ENCODE results near the gene CRAMP1.

Gene CRAMP1

DNA sequence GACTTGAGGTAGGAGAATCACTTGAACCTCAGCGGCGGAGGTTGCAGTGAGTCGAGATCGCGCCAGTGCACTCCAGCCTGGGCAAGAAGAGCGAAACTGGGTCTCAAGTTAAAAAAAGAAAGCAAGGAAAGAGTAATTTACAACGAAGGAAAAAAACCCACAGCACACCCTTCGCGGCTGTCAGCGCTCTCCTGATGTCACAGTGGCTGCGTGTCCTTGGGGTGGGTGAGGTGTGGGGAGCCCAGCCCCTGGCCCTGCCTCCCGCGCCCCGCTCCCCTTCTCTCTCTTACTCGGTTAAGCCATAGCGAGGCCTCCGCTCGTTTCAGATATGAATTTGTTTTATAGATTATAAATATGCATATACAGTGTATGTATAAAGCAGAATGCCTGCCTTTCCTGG lies 65.2 kb downstream of the CRAMP1 start:
- peaks cover 15 to 40% of the 10 kb centered on the region in 2 donors for H3K4me1 Mint-ChIP-seq
- H3K36me3 Mint-ChIP-seq = peaks cover 36 to 50% of the 10 kb centered on the region in 2 donors
- no peak for DNase-seq
- ATAC-seq (replicated peaks) = no peak
- H3K9me3 Mint-ChIP-seq = no peaks in the 10 kb centered on the region
- H3K27me3 Mint-ChIP-seq = no peaks in the 10 kb centered on the region
- peak overlapping the region; percentile 74 for H3K27ac Mint-ChIP-seq
- peak overlapping the region; percentile 48 to 69 for H3K4me3 Mint-ChIP-seq

GRCh38 chr16:1677942-1678499 lies 65.9 kb downstream of the CRAMP1 start, which contains the start of gene JPT2:
Gene JPT2, plus strand, starts transcription at chr16:1678279. Its CDS starts 34 bp downstream, at chr16:1678313.
- no peaks in the 10 kb centered on the region for H3K27me3 Mint-ChIP-seq
- ATAC-seq (replicated peaks) = peak; percentile 97 to 98
- H3K9me3 Mint-ChIP-seq = no peaks in the 10 kb centered on the region
- H3K4me3 Mint-ChIP-seq = peak within 1 kb of the TSS; percentile 91 to 97
- H3K4me1 Mint-ChIP-seq = peaks cover 15 to 40% of the 10 kb centered on the region in 2 donors
- DNase-seq = peak; percentile 95
- peaks cover 32 to 44% of the 10 kb centered on the region in 2 donors for H3K36me3 Mint-ChIP-seq
- H3K27ac Mint-ChIP-seq = peak within 1 kb of the TSS; percentile 92

DNA sequence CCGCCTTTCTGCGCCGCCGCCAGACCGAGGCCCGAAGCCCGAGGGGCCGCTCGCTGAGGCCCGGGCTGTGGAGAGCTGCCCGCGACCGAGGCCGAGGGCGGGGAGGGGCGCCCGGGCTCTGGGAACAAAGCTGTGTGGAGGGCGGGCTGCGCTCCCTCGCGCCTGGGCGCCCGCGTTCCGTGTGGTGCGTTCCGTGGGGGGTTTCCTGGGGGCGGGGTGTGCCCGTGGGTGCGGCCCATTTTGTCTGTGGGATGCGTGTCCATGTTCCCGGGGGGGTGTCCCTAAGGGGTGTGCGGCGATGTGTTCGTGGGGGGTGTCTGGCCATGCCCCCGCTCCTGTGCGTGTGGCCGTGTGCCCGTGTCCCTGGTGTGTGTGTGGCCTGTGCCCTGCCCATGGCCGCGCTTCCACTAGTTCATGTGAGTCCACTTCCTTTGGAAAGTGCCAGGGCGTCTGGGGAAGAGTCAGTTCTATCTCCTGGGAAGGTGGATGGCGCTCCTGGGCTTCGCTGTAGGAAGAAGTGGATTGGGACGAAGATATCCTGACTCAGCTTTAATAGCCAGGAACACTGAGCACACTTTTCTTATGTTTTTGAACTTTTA lies 66.4 kb downstream of the CRAMP1 start:
- Mint-ChIP-seq H3K9me3 (no peaks in the 10 kb centered on the region), H3K27me3 (no peaks in the 10 kb centered on the region), H3K36me3 (peaks cover 30 to 42% of the 10 kb centered on the region in 2 donors), H3K27ac (peak overlapping the region; percentile 81), H3K4me1 (peaks cover 17 to 43% of the 10 kb centered on the region in 2 donors), H3K4me3 (peak overlapping the region; percentile 91 to 97)
- ATAC-seq (replicated peaks) (peak; percentile 39 to 41), DNase-seq (peak; percentile 39)

DNA sequence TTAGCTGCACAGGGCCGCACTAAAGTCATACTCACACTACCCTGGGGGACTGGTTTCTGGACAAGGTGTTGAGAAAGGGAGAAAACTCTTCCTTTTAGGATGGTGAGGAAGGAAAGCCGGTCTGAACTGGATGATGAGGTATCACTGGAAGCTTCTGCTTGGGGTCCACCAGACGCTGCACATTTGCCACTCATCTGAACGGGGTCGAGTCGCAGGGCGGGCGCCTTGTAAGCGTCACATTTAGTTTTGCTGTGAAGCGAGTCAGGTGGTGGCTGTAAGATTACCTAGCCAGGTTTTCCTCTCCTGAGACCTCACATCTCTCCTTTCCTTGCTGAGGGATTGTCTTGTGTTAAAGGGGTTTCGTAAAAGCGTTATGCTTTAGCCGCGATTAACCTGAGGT lies 68.2 kb downstream of the CRAMP1 start:
- no peak for ATAC-seq (replicated peaks)
- peaks cover 17 to 46% of the 10 kb centered on the region in 2 donors for H3K4me1 Mint-ChIP-seq
- DNase-seq = no peak
- peak overlapping the region in 1 of 2 donors; percentile 28 for H3K4me3 Mint-ChIP-seq
- H3K27me3 Mint-ChIP-seq = no peaks in the 10 kb centered on the region
- H3K9me3 Mint-ChIP-seq = no peaks in the 10 kb centered on the region
- no peak overlapping the region for H3K27ac Mint-ChIP-seq
- H3K36me3 Mint-ChIP-seq = peaks cover 28 to 30% of the 10 kb centered on the region in 2 donors

DNA sequence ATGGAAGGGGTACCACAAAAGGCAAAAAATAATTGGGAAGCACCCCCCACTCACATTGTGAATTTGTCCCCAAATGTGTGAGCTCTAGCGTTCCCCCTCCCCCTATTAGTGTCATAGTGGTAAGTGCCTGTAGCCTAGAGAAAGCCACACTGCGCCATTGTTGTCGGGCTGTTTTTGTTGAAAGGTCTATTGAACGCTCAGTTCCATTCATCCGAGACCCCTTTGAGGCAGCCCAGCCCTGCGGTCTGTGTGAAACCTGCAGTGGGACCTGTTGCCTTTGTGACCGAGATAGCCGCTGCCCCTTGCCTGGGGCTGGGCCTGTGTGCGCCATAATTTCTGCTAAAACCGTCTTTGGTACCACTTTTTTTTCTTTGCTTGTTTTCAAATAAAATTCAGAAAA lies 68.9 kb downstream of the CRAMP1 start:
- H3K27ac Mint-ChIP-seq = peak overlapping the region; percentile 51
- H3K9me3 Mint-ChIP-seq = no peaks in the 10 kb centered on the region
- H3K4me1 Mint-ChIP-seq = peaks cover 17 to 46% of the 10 kb centered on the region in 2 donors
- peaks cover 27 to 31% of the 10 kb centered on the region in 2 donors for H3K36me3 Mint-ChIP-seq
- H3K27me3 Mint-ChIP-seq = no peaks in the 10 kb centered on the region
- no peak for ATAC-seq (replicated peaks)
- no peak overlapping the region for H3K4me3 Mint-ChIP-seq
- DNase-seq = no peak

- peaks cover 30 to 42% of the 10 kb centered on the region in 2 donors for H3K36me3 Mint-ChIP-seq
- H3K4me3 Mint-ChIP-seq = no peak overlapping the region
- ATAC-seq (replicated peaks) (no peak), DNase-seq (no peak)
- H3K4me1 Mint-ChIP-seq = peaks cover 9 to 23% of the 10 kb centered on the region in 2 donors
- no peaks in the 10 kb centered on the region for H3K27me3 Mint-ChIP-seq
- no peaks in the 10 kb centered on the region for H3K9me3 Mint-ChIP-seq
- H3K27ac Mint-ChIP-seq = peak overlapping the region; percentile 22
Measured at GRCh38 chr16:1687427-1688316, 75.5 kb downstream of the CRAMP1 start.

DNA sequence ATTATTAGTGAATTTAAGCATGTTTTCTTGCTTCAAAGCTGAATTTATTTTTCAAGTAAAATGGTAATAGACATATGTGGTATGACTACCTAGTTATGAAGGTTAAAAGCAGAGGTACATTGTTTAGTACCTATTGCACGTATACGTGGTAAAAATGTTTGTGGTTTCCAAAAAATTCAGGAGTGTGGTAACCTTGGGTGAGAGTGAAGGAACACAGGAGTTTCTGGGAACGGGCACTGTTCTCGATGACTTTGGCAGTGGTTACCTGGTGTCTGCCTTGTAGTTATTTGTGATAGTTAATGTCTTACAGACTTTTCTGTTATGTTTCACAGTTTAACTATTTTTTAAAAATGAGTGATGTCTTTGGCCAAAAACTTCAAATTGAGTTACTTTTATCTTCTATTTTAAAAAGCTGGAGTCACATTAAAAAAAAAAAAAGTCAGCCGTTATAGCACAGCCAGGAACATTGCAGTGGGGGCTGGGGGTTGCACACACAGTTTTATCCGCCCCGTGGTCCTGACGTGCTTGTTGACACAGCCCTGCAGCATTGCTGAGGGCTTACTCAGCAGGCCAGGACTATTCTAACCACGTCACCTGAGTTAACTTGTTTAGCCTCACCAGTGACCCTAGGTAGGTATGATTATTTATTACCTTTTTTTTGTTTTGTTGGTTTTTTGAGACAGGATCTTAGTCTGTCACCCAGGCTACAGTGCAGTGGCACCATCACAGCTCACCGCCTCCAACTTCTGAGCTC lies 76.8 kb downstream of the CRAMP1 start:
- no peak overlapping the region for H3K27ac Mint-ChIP-seq
- H3K4me1 Mint-ChIP-seq = peaks cover 7 to 17% of the 10 kb centered on the region in 2 donors
- no peak for DNase-seq
- H3K36me3 Mint-ChIP-seq = peaks cover 33 to 47% of the 10 kb centered on the region in 2 donors
- no peaks in the 10 kb centered on the region for H3K9me3 Mint-ChIP-seq
- no peaks in the 10 kb centered on the region for H3K27me3 Mint-ChIP-seq
- no peak overlapping the region for H3K4me3 Mint-ChIP-seq
- ATAC-seq (replicated peaks) = no peak

GRCh38 chr16:1689853-1690252 lies 77.7 kb downstream of the CRAMP1 start:
- H3K27ac Mint-ChIP-seq = no peak overlapping the region
- no peaks in the 10 kb centered on the region for H3K9me3 Mint-ChIP-seq
- H3K36me3 Mint-ChIP-seq = peaks cover 36 to 55% of the 10 kb centered on the region in 2 donors

GRCh38 chr16:1690810-1691209 lies 78.7 kb downstream of the CRAMP1 start:
- Mint-ChIP-seq H3K4me1 (peaks cover 7 to 17% of the 10 kb centered on the region in 2 donors), H3K36me3 (peaks cover 34 to 53% of the 10 kb centered on the region in 2 donors), H3K9me3 (no peaks in the 10 kb centered on the region), H3K4me3 (no peak overlapping the region), H3K27me3 (no peaks in the 10 kb centered on the region), H3K27ac (no peak overlapping the region)
- ATAC-seq (replicated peaks) (no peak), DNase-seq (no peak)

More at GRCh38 chr16:1689853-1690252, 77.7 kb downstream of the CRAMP1 start:
- ATAC-seq (replicated peaks) (no peak), DNase-seq (no peak)
- Mint-ChIP-seq H3K4me1 (peaks cover 7 to 17% of the 10 kb centered on the region in 2 donors), H3K4me3 (no peak overlapping the region), H3K27me3 (no peaks in the 10 kb centered on the region)

DNA sequence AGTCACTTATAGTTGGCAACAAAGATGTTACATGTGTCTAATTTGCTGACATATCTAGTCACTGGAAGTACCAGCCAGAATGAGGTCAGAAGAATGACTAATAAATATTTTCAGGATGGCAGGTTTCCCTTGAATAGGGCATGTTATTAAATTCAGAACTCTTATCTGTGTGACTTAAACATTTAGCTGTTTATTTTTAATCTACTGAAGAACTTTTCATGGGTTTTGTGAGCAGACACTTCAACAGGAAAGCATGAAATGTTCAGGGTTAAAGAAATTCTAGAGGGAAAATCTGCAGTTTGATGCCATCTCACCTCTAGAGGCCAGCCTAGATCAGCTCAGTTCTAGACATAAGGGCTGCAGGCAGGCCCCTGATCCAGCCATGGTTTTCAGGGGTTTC lies 79.1 kb downstream of the CRAMP1 start:
- Mint-ChIP-seq H3K27me3 (no peaks in the 10 kb centered on the region), H3K27ac (no peak overlapping the region), H3K4me3 (no peak overlapping the region), H3K4me1 (peaks cover 7 to 17% of the 10 kb centered on the region in 2 donors), H3K36me3 (peaks cover 32 to 54% of the 10 kb centered on the region in 2 donors), H3K9me3 (no peaks in the 10 kb centered on the region)
- no peak for ATAC-seq (replicated peaks)
- DNase-seq = no peak

- no peaks in the 10 kb centered on the region for H3K27me3 Mint-ChIP-seq
Measured at GRCh38 chr16:1691956-1692355, 79.8 kb downstream of the CRAMP1 start.

DNA sequence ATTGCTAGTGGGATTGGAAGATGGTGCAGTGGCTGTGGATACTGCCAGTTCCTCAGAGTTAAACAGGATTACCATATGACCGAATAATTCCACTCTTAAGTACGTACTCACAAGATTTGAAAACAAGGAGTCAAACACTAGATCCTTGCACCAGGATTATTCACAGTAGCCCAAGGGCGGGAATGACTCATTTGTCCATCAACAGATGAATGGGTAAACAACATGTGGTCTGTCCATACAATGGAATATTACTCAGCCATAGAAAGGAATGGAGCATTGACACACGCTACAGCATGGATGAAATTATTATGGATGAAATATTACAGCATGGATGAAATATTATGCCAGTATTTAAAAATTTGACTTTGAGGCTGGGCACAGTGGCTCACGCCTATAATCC lies 84.7 kb downstream of the CRAMP1 start:
- Mint-ChIP-seq H3K36me3 (peaks cover 44 to 66% of the 10 kb centered on the region in 2 donors), H3K27me3 (no peaks in the 10 kb centered on the region)

More at GRCh38 chr16:1691956-1692355, 79.8 kb downstream of the CRAMP1 start:
- ATAC-seq (replicated peaks) (no peak), DNase-seq (no peak)
- Mint-ChIP-seq H3K4me1 (peaks cover 7 to 17% of the 10 kb centered on the region in 2 donors), H3K27ac (no peak overlapping the region), H3K4me3 (no peak overlapping the region), H3K9me3 (no peaks in the 10 kb centered on the region), H3K36me3 (peaks cover 38 to 60% of the 10 kb centered on the region in 2 donors)

GRCh38 chr16:1698680-1699079 lies 86.5 kb downstream of the CRAMP1 start:
- peaks cover 42 to 59% of the 10 kb centered on the region in 2 donors for H3K36me3 Mint-ChIP-seq
- H3K27ac Mint-ChIP-seq = no peak overlapping the region
- no peak overlapping the region for H3K4me3 Mint-ChIP-seq
- no peaks in the 10 kb centered on the region for H3K4me1 Mint-ChIP-seq
- H3K9me3 Mint-ChIP-seq = no peaks in the 10 kb centered on the region
- ATAC-seq (replicated peaks) (no peak), DNase-seq (no peak)
- no peaks in the 10 kb centered on the region for H3K27me3 Mint-ChIP-seq

More for the DNA sequence above, 84.7 kb downstream of the CRAMP1 start:
- ATAC-seq (replicated peaks) = no peak
- Mint-ChIP-seq H3K4me1 (no peaks in the 10 kb centered on the region), H3K27ac (no peak overlapping the region), H3K4me3 (no peak overlapping the region), H3K9me3 (no peaks in the 10 kb centered on the region)
- DNase-seq = no peak

- no peaks in the 10 kb centered on the region for H3K9me3 Mint-ChIP-seq
- peaks cover 32 to 56% of the 10 kb centered on the region in 2 donors for H3K36me3 Mint-ChIP-seq
- H3K4me3 Mint-ChIP-seq = no peak overlapping the region
- H3K27me3 Mint-ChIP-seq = no peaks in the 10 kb centered on the region
- H3K4me1 Mint-ChIP-seq = no peaks in the 10 kb centered on the region
- no peak overlapping the region for H3K27ac Mint-ChIP-seq
- ATAC-seq (replicated peaks) (no peak), DNase-seq (no peak)
Measured at GRCh38 chr16:1700246-1700645, 88.1 kb downstream of the CRAMP1 start.
